Kasumi-1 (cell line): ENCODE results near the gene ADAR.

Experiments
- DNase-seq, 2 experiments: peaks; one replicate each; lab custom pipeline; 2025; lab: John Stamatoyannopoulos, UW

The ADAR gene

DNA sequence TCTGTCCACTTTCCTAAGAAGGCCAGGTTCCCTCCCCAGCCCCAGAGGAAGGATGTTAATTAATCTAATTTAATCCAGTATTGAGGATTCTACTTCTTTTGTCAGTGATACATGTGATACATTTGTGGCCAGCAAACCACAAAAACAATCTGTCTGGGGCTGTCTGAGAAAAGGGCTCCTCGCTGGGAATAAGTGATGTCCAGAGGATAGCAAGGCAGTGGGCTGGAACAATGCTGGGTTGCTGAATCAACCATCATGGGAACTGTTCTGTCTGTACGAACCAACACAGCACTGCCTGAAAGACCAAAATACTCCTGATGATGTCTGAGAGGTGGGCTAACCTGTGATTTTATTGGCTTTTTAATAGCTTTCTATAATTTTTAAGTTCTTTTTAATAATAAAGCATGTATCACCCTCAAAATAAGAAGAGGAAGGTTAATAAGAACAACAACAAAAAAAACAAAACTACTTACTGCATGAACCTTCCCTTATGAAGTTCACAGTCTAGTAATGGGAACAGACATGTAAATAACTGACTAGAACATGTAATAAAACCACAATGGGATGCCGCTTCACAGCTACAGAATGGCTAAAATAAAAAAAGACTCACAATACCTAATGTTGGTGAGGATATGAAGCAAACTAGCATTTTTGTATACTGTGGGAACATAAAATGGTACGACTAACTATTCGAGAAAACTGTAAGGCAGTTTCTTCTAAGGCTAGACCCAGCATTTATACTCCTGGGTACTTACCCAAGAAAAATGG is 11.4 kb upstream of the ADAR start:
- DNase-seq: no peak

GRCh38 chr1:154616659-154617345 is 8.8 kb upstream of the ADAR start:
- no peak for DNase-seq

DNA sequence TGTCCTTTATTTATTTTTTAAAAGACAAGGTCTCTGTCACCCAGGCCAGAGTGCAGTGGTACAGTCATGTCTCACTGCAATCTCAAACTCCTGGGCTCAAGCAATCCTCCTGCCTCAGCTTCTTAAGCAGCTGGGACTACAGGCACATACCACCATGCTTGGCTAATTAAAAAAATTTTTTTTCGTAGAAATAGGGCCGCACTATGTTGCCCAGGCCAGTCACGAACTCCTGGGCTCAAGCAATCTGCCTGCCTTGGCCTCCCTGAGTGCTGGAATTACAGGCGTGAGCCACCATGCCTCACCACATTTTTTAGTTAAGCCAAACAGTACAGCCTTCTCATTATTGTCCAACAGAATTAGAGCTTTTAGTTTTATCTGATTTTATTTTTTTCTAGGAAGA is 7.4 kb upstream of the ADAR start:
- no peak for DNase-seq

- no peak for DNase-seq
Measured at GRCh38 chr1:154614901-154615300, 6.9 kb upstream of the ADAR start.

GRCh38 chr1:154614247-154614646 is 6.3 kb upstream of the ADAR start:
- no peak for DNase-seq

DNA sequence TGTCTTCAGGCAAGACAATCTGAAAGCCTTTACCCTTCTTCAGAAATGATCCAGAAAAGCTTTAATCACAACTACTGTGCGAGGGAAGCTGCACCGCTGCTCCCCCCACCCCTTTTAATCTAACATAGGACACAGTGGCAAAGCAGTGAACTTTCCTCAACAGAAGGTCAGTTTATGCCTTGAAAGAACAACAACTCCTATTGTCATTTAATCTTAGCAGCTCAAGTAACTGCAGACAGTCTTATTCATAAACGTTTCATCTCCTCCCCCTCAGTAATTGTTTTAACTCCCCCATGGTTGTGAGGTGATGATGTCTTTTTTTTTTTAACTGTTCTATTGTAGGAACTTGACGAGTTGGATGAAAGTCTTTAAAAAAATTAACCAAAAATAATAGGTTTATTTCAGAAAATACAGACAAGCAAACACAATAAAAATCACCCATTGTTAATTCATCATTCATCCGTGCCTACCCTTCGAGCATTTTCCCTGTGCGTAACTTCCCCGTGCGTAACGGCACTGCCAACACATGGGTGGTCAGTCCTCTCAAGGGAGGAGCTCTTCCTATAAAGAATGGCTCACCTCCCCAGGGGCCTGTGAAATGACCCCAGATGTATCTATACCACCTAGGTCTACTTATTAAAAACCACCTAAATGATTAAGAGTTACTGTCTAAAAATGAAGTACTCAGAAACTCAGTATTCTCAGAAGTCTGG is 3.3 kb upstream of the ADAR start:
- no peak for DNase-seq

- no peak for DNase-seq
Measured at GRCh38 chr1:154609398-154610380, 1.7 kb upstream of the ADAR start.

DNA sequence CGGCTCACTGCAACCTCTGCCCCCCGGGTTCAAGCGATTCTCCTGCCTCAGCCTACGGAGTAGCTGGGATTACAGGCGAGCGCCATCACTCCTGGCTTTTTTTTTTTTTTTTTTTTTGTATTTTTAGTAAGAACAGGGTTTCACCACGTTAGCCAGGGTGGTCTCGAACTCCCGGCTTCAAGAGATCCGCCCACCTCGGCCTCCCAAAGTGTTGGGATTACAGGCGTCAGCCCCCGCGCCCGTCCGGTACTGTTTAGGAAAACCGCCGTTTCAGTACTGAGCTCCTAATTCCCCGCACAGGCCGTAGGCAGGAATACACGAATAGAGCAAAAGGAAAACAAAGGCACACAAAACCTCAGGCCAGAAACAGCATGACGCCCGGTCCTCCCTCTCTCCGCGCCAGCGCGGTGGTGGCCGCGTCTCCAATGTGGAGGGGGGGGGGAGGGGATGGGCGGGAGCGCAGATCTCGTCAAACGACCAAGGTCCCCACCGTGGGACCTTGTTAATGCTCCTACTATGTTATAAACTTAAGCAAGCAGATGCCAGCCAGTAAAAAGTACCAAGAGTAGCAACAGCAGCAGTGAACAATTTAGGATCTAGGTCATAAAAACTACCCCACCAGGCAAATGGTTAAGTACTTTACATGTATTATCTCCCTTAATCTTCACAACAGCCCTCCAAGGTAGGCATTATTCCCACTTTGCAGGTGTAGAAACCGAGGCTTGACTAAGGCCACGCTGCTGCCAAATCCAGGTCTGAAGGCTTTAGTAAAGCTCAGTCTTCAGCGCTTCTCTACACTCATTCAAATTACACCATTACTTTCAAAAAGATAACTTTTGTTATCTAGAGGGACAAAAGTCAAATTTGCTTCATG is 648 bp upstream of the ADAR start:
- DNase-seq: peak; percentile 29 to 41

- peak; percentile 11 to 28 for DNase-seq
Measured at GRCh38 chr1:154607106-154607608, 829 bp downstream of the ADAR start.

DNA sequence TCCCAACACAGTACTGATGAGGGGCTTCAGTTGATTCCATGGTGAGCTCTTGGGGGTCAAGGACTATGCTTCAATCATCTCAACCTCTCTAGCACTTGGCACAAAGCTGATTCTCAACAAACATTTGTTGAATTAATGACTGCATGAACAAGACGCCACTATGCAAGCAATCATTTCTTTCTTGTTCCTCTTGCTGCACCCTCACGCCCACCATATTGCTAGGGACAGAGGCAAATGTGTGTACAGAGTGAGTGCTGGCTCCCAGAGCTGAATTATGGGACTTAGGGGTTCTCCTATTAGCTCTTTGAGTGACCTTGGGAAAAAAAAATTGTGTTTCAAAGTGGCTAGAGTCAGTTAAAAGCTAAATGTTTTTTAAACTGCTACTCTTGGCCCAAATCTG is 2.5 kb downstream of the ADAR start:
- DNase-seq: no peak

- no peak for DNase-seq
Measured at GRCh38 chr1:154603317-154603716, 4.7 kb downstream of the ADAR start.

- no peak for DNase-seq
Measured at GRCh38 chr1:154599658-154600057, 8.3 kb downstream of the ADAR start.

DNA sequence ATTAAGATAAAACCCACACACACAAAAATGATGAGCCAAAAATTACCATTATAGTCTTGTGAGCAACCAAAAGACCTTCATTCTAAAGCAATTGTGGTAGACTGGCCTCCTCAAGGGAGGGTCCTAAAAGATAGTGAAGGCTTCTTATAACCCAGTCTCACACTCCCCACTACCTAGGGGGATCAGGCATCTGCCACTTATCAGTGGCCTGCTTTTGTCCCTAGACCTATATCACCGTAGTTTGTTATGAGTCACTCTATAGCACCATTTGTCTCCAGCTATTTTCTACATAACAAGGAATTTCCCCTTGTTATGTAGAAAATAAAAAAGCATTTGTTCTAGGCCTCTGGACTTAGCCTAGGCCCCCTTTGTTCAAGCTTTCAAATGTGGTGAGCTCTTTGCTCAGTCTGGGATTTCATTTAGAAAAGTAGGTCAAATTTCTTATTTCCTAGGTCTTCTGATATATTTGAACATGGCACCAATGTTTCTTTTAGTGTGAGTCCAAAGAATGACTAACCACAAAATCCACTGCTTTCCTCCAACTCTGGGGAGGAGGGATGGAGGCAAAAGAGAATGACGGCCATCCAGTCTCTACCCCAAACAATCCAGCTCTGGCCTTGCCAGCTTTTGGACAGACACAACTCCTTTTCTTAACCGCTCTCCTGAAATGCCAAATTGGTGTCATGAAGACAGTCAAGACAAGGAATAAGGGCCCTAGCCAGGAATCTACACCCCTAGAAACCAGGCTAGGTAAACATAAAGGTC is 8.9 kb downstream of the ADAR start:
- DNase-seq: no peak

DNA sequence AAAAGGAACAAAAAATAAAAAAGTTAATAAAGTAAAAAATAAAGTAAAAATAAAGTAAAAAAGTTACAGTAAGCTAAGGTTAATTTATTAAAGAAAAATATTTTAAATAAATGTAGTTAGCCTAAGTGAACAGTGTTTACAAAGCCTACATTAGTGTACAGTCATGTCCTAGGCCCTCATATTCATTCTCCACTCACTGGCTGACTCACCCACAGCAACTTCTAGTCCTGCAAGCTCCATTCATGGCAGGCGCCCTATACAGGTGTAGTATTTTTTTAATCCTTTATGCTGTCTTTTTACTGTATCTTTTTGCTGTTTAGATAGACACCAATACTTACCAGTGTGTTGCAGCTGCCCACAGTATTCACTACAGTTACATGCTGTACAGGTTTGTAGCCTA is 12.4 kb downstream of the ADAR start:
- no peak for DNase-seq

DNA sequence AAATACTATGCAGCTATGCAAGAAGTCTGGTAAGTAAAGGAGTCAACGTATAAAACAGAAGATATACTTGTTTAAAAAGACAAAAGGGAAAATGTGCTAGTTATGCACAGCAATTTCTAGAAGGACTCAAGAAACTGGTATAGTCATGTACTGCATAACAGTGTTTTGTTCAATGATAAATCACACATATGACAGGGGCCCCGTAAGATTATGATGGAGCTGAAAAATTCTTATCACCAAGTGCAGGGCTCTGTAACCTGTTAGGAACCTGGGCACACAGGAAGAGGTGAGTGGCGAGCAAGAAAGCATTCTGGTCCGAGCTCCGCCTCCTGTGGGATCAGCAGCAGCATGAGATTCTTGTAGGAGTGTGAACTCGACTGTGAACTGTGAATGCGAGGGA is 13.2 kb downstream of the ADAR start:
- no peak for DNase-seq

- no peak for DNase-seq
Measured at GRCh38 chr1:154593390-154593789, 14.6 kb downstream of the ADAR start.

DNA sequence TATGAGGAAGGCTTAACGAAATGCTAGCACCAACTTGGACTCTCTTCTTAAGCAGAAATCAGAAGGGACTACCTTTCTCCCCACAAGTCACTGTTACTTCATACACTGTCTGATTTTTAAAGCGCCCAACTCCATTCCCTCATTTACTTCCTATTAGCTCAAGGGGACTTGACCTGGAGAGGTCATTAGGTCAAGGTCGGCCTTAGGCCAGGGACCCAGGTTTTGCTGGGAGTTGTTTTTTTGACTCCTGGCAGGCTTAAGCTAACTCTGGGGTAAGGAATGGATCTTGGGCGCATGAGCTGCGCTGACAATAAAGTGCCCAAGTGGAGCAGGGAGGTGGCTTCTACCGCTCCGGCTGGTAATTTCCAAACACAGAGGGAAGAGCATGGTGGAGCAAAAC is 16.8 kb downstream of the ADAR start:
- DNase-seq: no peak

DNA sequence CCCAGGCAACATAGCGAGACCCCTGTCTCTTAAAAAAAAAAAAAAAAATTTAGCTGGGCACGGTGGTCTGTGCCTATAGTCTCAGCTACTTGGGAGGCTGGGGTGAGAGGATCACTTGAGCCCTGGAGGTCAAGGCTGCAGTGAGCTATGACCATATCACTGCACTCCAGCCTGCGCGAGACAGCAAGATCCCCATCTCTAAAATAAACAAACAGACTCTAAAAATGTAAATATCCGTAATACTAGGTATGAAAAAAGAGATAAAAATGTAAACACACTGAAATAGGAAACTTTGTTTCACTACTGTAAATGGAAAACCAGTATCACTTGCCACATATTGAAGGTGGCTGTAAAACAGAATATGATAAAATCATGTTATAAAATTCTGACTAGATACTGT is 17.2 kb downstream of the ADAR start:
- no peak for DNase-seq

- DNase-seq: no peak
Measured at GRCh38 chr1:154589780-154590179, 18.2 kb downstream of the ADAR start.

DNA sequence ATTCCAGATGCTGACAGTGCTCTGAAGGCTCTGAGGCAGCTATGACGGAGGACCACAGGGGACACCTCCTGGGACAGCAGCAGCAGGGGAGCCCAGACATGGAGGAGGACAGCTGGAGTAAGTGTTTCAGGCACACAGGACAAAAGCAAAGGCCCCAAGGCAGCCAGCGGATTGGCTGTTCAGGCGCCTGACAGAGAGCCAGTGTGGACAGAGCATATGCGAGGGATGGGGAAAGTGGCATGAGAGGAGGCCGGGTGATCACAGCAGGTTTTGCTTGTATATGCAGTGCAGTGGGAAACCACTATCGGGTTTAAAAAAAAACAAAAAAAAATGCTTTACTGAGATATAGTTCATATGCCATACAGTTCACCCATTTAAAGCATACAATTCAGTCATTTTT is 21.3 kb downstream of the ADAR start:
- DNase-seq: no peak
